Measurements from ENCODE around the gene KLHL22.
"Not testable (repeated sequence)": the region's sequence is repeated elsewhere in the genome, so short reads cannot be mapped to it uniquely, and the experiment has no call there.

The KLHL22 gene

GRCh38 chr22:20507253-20508066, 11.9 kb upstream of the KLHL22 start, which contains the start of gene MED15:
MED15 (plus strand) TSS chr22:20507610; CDS start chr22:20507679, 69 bp downstream.
- Histone ChIP-seq H3K4me2 (ENCODE audit: low read depth, low read length) (peak within 1 kb of the TSS; percentile 73), H3K9me3 (replicated peaks; ENCODE audit: insufficient read depth, low read length) (no peaks in the 10 kb centered on the region), H3K4me1 (ENCODE audit: low read length) (peaks cover 17% of the 10 kb centered on the region), H3K27me3 (replicated peaks; ENCODE audit: insufficient read depth, low read length) (no peaks in the 10 kb centered on the region), H3K4me3 (ENCODE audit: low read length) (peak within 1 kb of the TSS; percentile 95), H4K20me1 (ENCODE audit: insufficient read depth, low read length) (peaks cover 22% of the 10 kb centered on the region), H3K9ac (ENCODE audit: low read length) (peak within 1 kb of the TSS; percentile 91), H3K79me2 (ENCODE audit: low read length) (peaks cover 52% of the 10 kb centered on the region), H2AFZ (ENCODE audit: low read length) (peak within 1 kb of the TSS; percentile 69), H3K9me2 (replicated peaks; ENCODE audit: insufficient read depth, low read length) (no peaks in the 10 kb centered on the region), H3K27ac (ENCODE audit: low read length) (peak within 1 kb of the TSS; percentile 44), H3F3A (ENCODE audit: insufficient read depth, low read length) (peaks cover 13% of the 10 kb centered on the region), H3K36me3 (replicated peaks; ENCODE audit: insufficient read depth, low read length) (no peaks in the 10 kb centered on the region)
- DNase-seq = peak; percentile 95
- TF ChIP-seq EZH2phosphoT487 (IDR thresholded peaks at IDR 0.05; ENCODE audit: low read length) = no peak
- TF ChIP-seq CTCF (IDR thresholded peaks at IDR 0.05; ENCODE audit: low read length) = no peak
- TF ChIP-seq EZH2 (optimal IDR thresholded peaks at IDR 0.05; ENCODE audit: low read depth, low read length) = no peak

GRCh38 chr22:20506543-20507252, 11.1 kb upstream of the KLHL22 start:
- Histone ChIP-seq H3K27ac (ENCODE audit: low read length) (no peak overlapping the region), H3F3A (ENCODE audit: insufficient read depth, low read length) (peaks cover 13% of the 10 kb centered on the region), H3K9ac (ENCODE audit: low read length) (no peak overlapping the region; the same call in 1 of the 2 replicates), H3K4me2 (ENCODE audit: low read depth, low read length) (peak overlapping the region; percentile 73; the same call in 1 of the 2 replicates), H3K9me2 (replicated peaks; ENCODE audit: insufficient read depth, low read length) (no peaks in the 10 kb centered on the region), H3K9me3 (replicated peaks; ENCODE audit: insufficient read depth, low read length) (no peaks in the 10 kb centered on the region), H3K79me2 (ENCODE audit: low read length) (peaks cover 44% of the 10 kb centered on the region), H2AFZ (ENCODE audit: low read length) (peak overlapping the region; percentile 69), H3K27me3 (replicated peaks; ENCODE audit: insufficient read depth, low read length) (no peaks in the 10 kb centered on the region), H3K4me1 (ENCODE audit: low read length) (peaks cover 17% of the 10 kb centered on the region), H4K20me1 (ENCODE audit: insufficient read depth, low read length) (peaks cover 22% of the 10 kb centered on the region), H3K36me3 (replicated peaks; ENCODE audit: insufficient read depth, low read length) (no peaks in the 10 kb centered on the region), H3K4me3 (ENCODE audit: low read length) (peak overlapping the region; percentile 95)
- TF ChIP-seq CTCF (IDR thresholded peaks at IDR 0.05; ENCODE audit: low read length) (no peak), EZH2phosphoT487 (IDR thresholded peaks at IDR 0.05; ENCODE audit: low read length) (no peak), EZH2 (optimal IDR thresholded peaks at IDR 0.05; ENCODE audit: low read depth, low read length) (no peak)
- no peak for DNase-seq

- H3K9me2 ChIP-seq (replicated peaks; ENCODE audit: insufficient read depth, low read length); H3K4me3 ChIP-seq (ENCODE audit: low read length); H3K9me3 ChIP-seq (replicated peaks; ENCODE audit: insufficient read depth, low read length); H4K20me1 ChIP-seq (ENCODE audit: insufficient read depth, low read length); H3K9ac ChIP-seq (ENCODE audit: low read length); H2AFZ ChIP-seq (ENCODE audit: low read length); DNase-seq; H3K27ac ChIP-seq (ENCODE audit: low read length); H3K4me2 ChIP-seq (ENCODE audit: low read depth, low read length); H3K36me3 ChIP-seq (replicated peaks; ENCODE audit: insufficient read depth, low read length); H3K27me3 ChIP-seq (replicated peaks; ENCODE audit: insufficient read depth, low read length): not testable (repeated sequence)
- Histone ChIP-seq H3K4me1 (ENCODE audit: low read length) (peaks cover 11% of the 10 kb centered on the region), H3F3A (ENCODE audit: insufficient read depth, low read length) (peaks cover 13% of the 10 kb centered on the region), H3K79me2 (ENCODE audit: low read length) (peaks cover 21% of the 10 kb centered on the region)
Observed at GRCh38 chr22:20504293-20504922, 8.8 kb upstream of the KLHL22 start.
